Adrenal gland (tissue), 5 donors: ENCODE data around the gene ACHE.

Source experiments
- CTCF ChIP-seq, 6 experiments: fragments of 450-650 bp in 4 of 6; fragments of 200-600 bp in 2 of 6; sonication (generic) in 1 of 6; IDR thresholded peaks; 1 replicate in 5 of 6; 2 replicates in 1 of 6; pipeline versions ENCODE4 v1.5.1 to v1.8.0; 2016 to 2021; ENCODE audit warnings: antibody characterized with exemption in 6 of 6, mild to moderate bottlenecking in 2 of 6, moderate library complexity in 1 of 6
- POLR2A ChIP-seq, 2 donors: fragments of 450-650 bp; IDR thresholded peaks; one replicate each; pipeline ENCODE4 v1.6.1; 2017; ENCODE audit warnings: antibody characterized with exemption in 2 of 2, mild to moderate bottlenecking in 2 of 2, moderate library complexity in 1 of 2
- donor health status: DM: no; HTN: no; CAD: no.

GRCh38 chr7:100867776-100868485, 27.8 kb downstream of the ACHE start:
- TF ChIP-seq CTCF (IDR thresholded peaks at IDR 0.05) (no peak), POLR2A (IDR thresholded peaks at IDR 0.05) (no peak)
